Measurements from ENCODE around the gene OR1J2.
"Not testable (repeated sequence)": the region's sequence is repeated elsewhere in the genome, so short reads cannot be mapped to it uniquely, and the experiment has no call there.

OR1J2 gene

GRCh38 chr9:122510502-122510901 lies at the start of gene OR1J2:
Gene OR1J2 (plus strand): TSS chr9:122510802. CDS start chr9:122510802, 0 bp downstream.
- DNase-seq, result no peak

- DNase-seq, result no peak
Measured at GRCh38 chr9:122463828-122464632, 46.6 kb upstream of the OR1J2 start.

GRCh38 chr9:122464633-122465567 lies 45.7 kb upstream of the OR1J2 start:
- DNase-seq, result peak; percentile 74

- no peak for DNase-seq
Measured at GRCh38 chr9:122466456-122466855, 44.1 kb upstream of the OR1J2 start.

GRCh38 chr9:122468735-122469134 lies 41.9 kb upstream of the OR1J2 start:
- no peak for DNase-seq

- no peak for DNase-seq
Measured at GRCh38 chr9:122474561-122474960, 36.0 kb upstream of the OR1J2 start.

- no peak for DNase-seq
Measured at GRCh38 chr9:122475717-122476116, 34.9 kb upstream of the OR1J2 start.

GRCh38 chr9:122477346-122477745 lies 33.3 kb upstream of the OR1J2 start:
- DNase-seq, result no peak

- DNase-seq, result no peak
Measured at GRCh38 chr9:122477826-122478225, 32.8 kb upstream of the OR1J2 start, which contains the start of gene OR1J1. Gene OR1J1 (minus strand): TSS chr9:122477926. CDS start chr9:122477926, 0 bp downstream.

- DNase-seq, result no peak
Measured at GRCh38 chr9:122479062-122479461, 31.5 kb upstream of the OR1J2 start.

GRCh38 chr9:122498883-122499288 lies 11.7 kb upstream of the OR1J2 start:
- DNase-seq, result peak; percentile 45

- no peak for DNase-seq
Measured at GRCh38 chr9:122506964-122507363, 3.6 kb upstream of the OR1J2 start.

GRCh38 chr9:122518226-122518625 lies 7.6 kb downstream of the OR1J2 start:
- DNase-seq, result no peak

GRCh38 chr9:122518841-122519240 lies 8.2 kb downstream of the OR1J2 start, which contains the start of gene OR1J4:
Gene OR1J4 (plus strand): TSS chr9:122519141. CDS start chr9:122519141, 0 bp downstream.
- DNase-seq, result no peak

GRCh38 chr9:122519376-122519775 lies 8.8 kb downstream of the OR1J2 start:
- DNase-seq, result no peak

GRCh38 chr9:122526602-122527001 lies 16.0 kb downstream of the OR1J2 start:
- DNase-seq, result no peak

- no peak for DNase-seq
Measured at GRCh38 chr9:122527193-122527592, 16.6 kb downstream of the OR1J2 start, which contains the start of gene OR1N1. Gene OR1N1 (minus strand): TSS chr9:122527293. CDS start chr9:122527293, 0 bp downstream.

- DNase-seq, result not testable (repeated sequence)
Measured at GRCh38 chr9:122531157-122531556, 20.6 kb downstream of the OR1J2 start.

GRCh38 chr9:122536134-122536533 lies 25.5 kb downstream of the OR1J2 start:
- DNase-seq, result no peak

- not testable (repeated sequence) for DNase-seq
Measured at GRCh38 chr9:122537066-122537465, 26.5 kb downstream of the OR1J2 start.

GRCh38 chr9:122538757-122539156 lies 28.2 kb downstream of the OR1J2 start:
- DNase-seq, result no peak

GRCh38 chr9:122546196-122546595 lies 35.6 kb downstream of the OR1J2 start:
- no peak for DNase-seq

- DNase-seq, result no peak
Measured at GRCh38 chr9:122551371-122551770, 40.8 kb downstream of the OR1J2 start.
